HepG2 (cell line): ENCODE data around the gene ZFP36L2. TPM values are rescaled to one million over a fixed set of nuclear protein-coding genes. Genes with fewer than 3 reads are reported as not detected.
A peak's percentile ranks its signal among the peaks of the same experiment; 100 is the strongest.

Source experiments
- AKAP8 ChIP-seq: sonication (generic); formaldehyde crosslinking; IDR thresholded peaks from 2 replicates; pipeline ENCODE4 v1.5.1; 2020; ENCODE audit warnings: mild to moderate bottlenecking, missing genetic modification reagents
- ATF4 ChIP-seq, 2 experiments: fragments of 450-650 bp in 1 of 2; sonication (generic) in 1 of 2; formaldehyde crosslinking; IDR thresholded peaks; 2 replicates each; pipeline versions ENCODE4 v1.5.0 to v1.8.0; 2020 to 2022; ENCODE audit warnings: mild to moderate bottlenecking in 1 of 2, missing genetic modification reagents in 1 of 2
- BCL3 ChIP-seq: sonication (generic); formaldehyde crosslinking; IDR thresholded peaks from 2 replicates; pipeline ENCODE4 v1.5.1; 2020; ENCODE audit warnings: mild to moderate bottlenecking, missing genetic modification reagents, moderate library complexity
- EEA1 ChIP-seq: sonication (generic); formaldehyde crosslinking; IDR thresholded peaks from 2 replicates; pipeline ENCODE4 v1.5.1; 2020; ENCODE audit warnings: mild to moderate bottlenecking, missing genetic modification reagents, borderline replicate concordance
- FOXP1 ChIP-seq, 2 experiments: fragments of 450-650 bp in 1 of 2; IDR thresholded peaks; 2 replicates each; pipeline ENCODE4 v1.6.1; 2017 to 2018; ENCODE audit warnings: antibody characterized with exemption in 1 of 2
- HNF1A ChIP-seq, 2 experiments: sonication (generic) in 1 of 2; formaldehyde crosslinking in 1 of 2; IDR thresholded peaks; 2 replicates each; pipeline versions ENCODE4 v1.4.0 to v1.6.1; 2016 to 2020; ENCODE audit warnings: borderline replicate concordance in 1 of 2, low read depth in 1 of 2, mild to moderate bottlenecking in 1 of 2, missing genetic modification reagents in 1 of 2
- HOXA5 ChIP-seq: sonication (generic); formaldehyde crosslinking; IDR thresholded peaks from 2 replicates; pipeline ENCODE4 v1.4.0; 2020; ENCODE audit warnings: missing genetic modification reagents
- MTA1 ChIP-seq: sonication (generic); formaldehyde crosslinking; IDR thresholded peaks from 2 replicates; pipeline ENCODE4 v1.4.0; 2020; ENCODE audit warnings: missing genetic modification reagents, mild to moderate bottlenecking, borderline replicate concordance
- MXD1 ChIP-seq: sonication (generic); formaldehyde crosslinking; IDR thresholded peaks from 2 replicates; pipeline ENCODE4 v1.4.0; 2020; ENCODE audit warnings: mild to moderate bottlenecking, missing genetic modification reagents
- NFKB2 ChIP-seq: sonication (generic); formaldehyde crosslinking; IDR thresholded peaks from 2 replicates; pipeline ENCODE4 v1.4.0; 2020; ENCODE audit warnings: missing genetic modification reagents, borderline replicate concordance
- RAD21 ChIP-seq: fragments of 450-650 bp; formaldehyde crosslinking; IDR thresholded peaks from 2 replicates; pipeline ENCODE4 v1.5.0; 2020; ENCODE audit warnings: mild to moderate bottlenecking
- TP53 ChIP-seq: sonication (generic); formaldehyde crosslinking; conservative IDR thresholded peaks from 2 replicates; pipeline ENCODE4 v1.4.0; 2020; ENCODE audit warnings: missing genetic modification reagents
- ZNF205 ChIP-seq: IDR thresholded peaks from 2 replicates; pipeline ENCODE4 v1.6.1; 2018; ENCODE audit warnings: missing biosample characterization, missing genetic modification reagents
- ZNF431 ChIP-seq: sonication (generic); formaldehyde crosslinking; IDR thresholded peaks from 2 replicates; pipeline ENCODE4 v1.9.0; 2022; ENCODE audit warnings: missing genetic modification reagents, low read depth, mild to moderate bottlenecking, borderline replicate concordance
- ZNF512B ChIP-seq: sonication (generic); formaldehyde crosslinking; IDR thresholded peaks from 2 replicates; pipeline ENCODE4 v1.5.1; 2020; ENCODE audit warnings: missing genetic modification reagents, mild to moderate bottlenecking, borderline replicate concordance
- ZNF776 ChIP-seq: sonication (generic); formaldehyde crosslinking; IDR thresholded peaks from 2 replicates; pipeline ENCODE4 v1.4.0; 2020; ENCODE audit warnings: mild to moderate bottlenecking, missing genetic modification reagents
- ZNF790 ChIP-seq: sonication (generic); formaldehyde crosslinking; IDR thresholded peaks from 2 replicates; pipeline ENCODE4 v1.8.0; 2022; ENCODE audit warnings: missing genetic modification reagents, mild to moderate bottlenecking, borderline replicate concordance
- polyA plus RNA-seq, 8 experiments: library from polyadenylated mRNA; depleted of rRNA in 3 of 8; stranded (reverse) in 7 of 8; unstranded in 1 of 8; fragments of >200 nt; fragmentation: Illumina TruSeq in 4 of 8; extraction: Trizol in 4 of 8; gene quantifications; 2 replicates each; pipeline versions ENCODE4 v1.2.1 to v1.2.3, GENCODE V29; 2011 to 2016; ENCODE audit warnings: low read depth in 4 of 8, missing spikeins in 1 of 8, mixed read lengths in 1 of 8; ENCODE audit not compliant: insufficient read depth in 1 of 8
- total RNA-seq, 5 experiments: library from RNA; depleted of rRNA; stranded (reverse); fragments of >200 nt; fragmentation: Illumina TruSeq; extraction: Trizol; gene quantifications; 2 replicates each; pipeline ENCODE4 v1.2.3, GENCODE V29; 2016; ENCODE audit warnings: low read depth in 1 of 5

ZFP36L2 gene
- total and polyA plus RNA-seq, 2 of the 13 experiments (the other 11 are each of a cell fraction or from before 2014, with no cell fraction given), result 11.2 to 21.8 TPM

GRCh38 chr2:43178602-43179542 lies 47.5 kb downstream of the ZFP36L2 start (continued):
- TF ChIP-seq ZNF205, result 0 out of 2 replicates have a peak, but pooled peaks have one; percentile 57
- TF ChIP-seq MXD1 (CRISPR knock-in tag), result peak; percentile 80; the same call in 1 of the 2 replicates
- peak; percentile 66; the same call in 1 of the 2 replicates for TF ChIP-seq NFKB2
- TF ChIP-seq HOXA5 (CRISPR knock-in tag), result peak; percentile 74
- peak; percentile 75; the same call in 1 of the 2 replicates for TF ChIP-seq ZNF776 (CRISPR knock-in tag)
- TF ChIP-seq TP53 (CRISPR knock-in tag), result no peak; the same call in 1 of the 2 replicates
- 0 out of 4 replicates have a peak, but pooled peaks of 1 of the 2 experiments have one; percentile 25 for TF ChIP-seq ATF4 (CRISPR knock-in tag; IDR thresholded peaks at IDR 0.05)
- no peak for TF ChIP-seq ZNF512B (CRISPR knock-in tag)
- TF ChIP-seq AKAP8 (CRISPR knock-in tag), result no peak
- no peak for TF ChIP-seq ZNF790
- no peak for TF ChIP-seq EEA1
- peak; percentile 20; the same call in 1 of the 2 replicates for TF ChIP-seq RAD21 (CRISPR knock-in tag)
- TF ChIP-seq ZNF431 (CRISPR knock-in tag), result no peak
- TF ChIP-seq BCL3 (CRISPR knock-in tag), result peak; percentile 64; the same call in 1 of the 2 replicates
- peak; percentile 97 for TF ChIP-seq MTA1 (CRISPR knock-in tag)
- TF ChIP-seq HNF1A (IDR thresholded peaks at IDR 0.05; ENCODE audit: low read depth), result no peak; the same call in 1 of the 2 replicates
- TF ChIP-seq HNF1A (CRISPR knock-in tag; IDR thresholded peaks at IDR 0.05; ENCODE audit: borderline replicate concordance), result peak; percentile 72
- no peak for TF ChIP-seq FOXP1 (IDR thresholded peaks at IDR 0.05)
- TF ChIP-seq FOXP1 (CRISPR knock-in tag; IDR thresholded peaks at IDR 0.05), result peak; percentile 84; the same call in 1 of the 2 replicates
